ENCODE results near the gene GJA3.
"Not testable (repeated sequence)": the region's sequence is repeated elsewhere in the genome, so short reads cannot be mapped to it uniquely, and the experiment has no call there.

GJA3 gene

GRCh38 chr13:20157151-20157796 lies 3.6 kb downstream of the GJA3 start:
- TF ChIP-seq CTCF (IDR thresholded peaks at IDR 0.05; ENCODE audit: low read depth, low read length): no peak
- DNase-seq (ENCODE audit: extremely low read depth, low read depth): no peak

- no peak for TF ChIP-seq CTCF (IDR thresholded peaks at IDR 0.05; ENCODE audit: low read depth, low read length)
- DNase-seq (ENCODE audit: extremely low read depth, low read depth): no peak
Measured at GRCh38 chr13:20156702-20157101, 4.2 kb downstream of the GJA3 start.

- not testable (repeated sequence) for DNase-seq (ENCODE audit: extremely low read depth, low read depth)
Measured at GRCh38 chr13:20153290-20153689, 7.6 kb downstream of the GJA3 start.

GRCh38 chr13:20151612-20152011 lies 9.2 kb downstream of the GJA3 start:
- no peak for DNase-seq (ENCODE audit: extremely low read depth, low read depth)
- TF ChIP-seq CTCF (IDR thresholded peaks at IDR 0.05; ENCODE audit: low read depth, low read length): no peak

- no peak for DNase-seq (ENCODE audit: extremely low read depth, low read depth)
- no peak for TF ChIP-seq CTCF (IDR thresholded peaks at IDR 0.05; ENCODE audit: low read depth, low read length)
Measured at GRCh38 chr13:20151016-20151415, 9.8 kb downstream of the GJA3 start.

GRCh38 chr13:20150561-20150960 lies 10.3 kb downstream of the GJA3 start:
- TF ChIP-seq CTCF (IDR thresholded peaks at IDR 0.05; ENCODE audit: low read depth, low read length): no peak
- DNase-seq (ENCODE audit: extremely low read depth, low read depth): no peak

- no peak for TF ChIP-seq CTCF (IDR thresholded peaks at IDR 0.05; ENCODE audit: low read depth, low read length)
- no peak for DNase-seq (ENCODE audit: extremely low read depth, low read depth)
Measured at GRCh38 chr13:20149762-20150161, 11.1 kb downstream of the GJA3 start.

- no peak for DNase-seq (ENCODE audit: extremely low read depth, low read depth)
- TF ChIP-seq CTCF (IDR thresholded peaks at IDR 0.05; ENCODE audit: low read depth, low read length): no peak
Measured at GRCh38 chr13:20148501-20149183, 12.2 kb downstream of the GJA3 start.
